ENCODE measurements around the gene PCK2.

DNA sequence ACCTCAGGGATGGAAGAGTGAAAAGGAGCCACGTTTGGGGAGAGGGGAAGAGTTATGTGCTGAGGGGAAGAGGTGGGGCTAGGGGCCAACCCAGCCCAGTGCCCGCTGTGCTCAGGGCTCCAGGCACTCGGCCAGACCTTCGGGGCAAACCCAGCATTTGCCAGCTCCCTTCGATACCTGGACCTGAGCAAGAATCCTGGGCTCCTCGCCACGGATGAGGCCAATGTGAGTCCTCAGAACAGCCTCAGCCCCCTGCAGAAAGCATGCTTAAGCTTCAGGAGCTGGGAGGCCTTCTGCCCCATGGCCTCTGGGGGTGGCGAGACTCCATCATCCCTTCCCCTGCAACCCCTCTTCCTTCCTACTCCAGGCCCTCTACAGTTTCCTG lies 37.3 kb upstream of the PCK2 start:
- TF ChIP-seq POLR2A (IDR thresholded peaks at IDR 0.05), result no peak
- TF ChIP-seq, protein P1, sequence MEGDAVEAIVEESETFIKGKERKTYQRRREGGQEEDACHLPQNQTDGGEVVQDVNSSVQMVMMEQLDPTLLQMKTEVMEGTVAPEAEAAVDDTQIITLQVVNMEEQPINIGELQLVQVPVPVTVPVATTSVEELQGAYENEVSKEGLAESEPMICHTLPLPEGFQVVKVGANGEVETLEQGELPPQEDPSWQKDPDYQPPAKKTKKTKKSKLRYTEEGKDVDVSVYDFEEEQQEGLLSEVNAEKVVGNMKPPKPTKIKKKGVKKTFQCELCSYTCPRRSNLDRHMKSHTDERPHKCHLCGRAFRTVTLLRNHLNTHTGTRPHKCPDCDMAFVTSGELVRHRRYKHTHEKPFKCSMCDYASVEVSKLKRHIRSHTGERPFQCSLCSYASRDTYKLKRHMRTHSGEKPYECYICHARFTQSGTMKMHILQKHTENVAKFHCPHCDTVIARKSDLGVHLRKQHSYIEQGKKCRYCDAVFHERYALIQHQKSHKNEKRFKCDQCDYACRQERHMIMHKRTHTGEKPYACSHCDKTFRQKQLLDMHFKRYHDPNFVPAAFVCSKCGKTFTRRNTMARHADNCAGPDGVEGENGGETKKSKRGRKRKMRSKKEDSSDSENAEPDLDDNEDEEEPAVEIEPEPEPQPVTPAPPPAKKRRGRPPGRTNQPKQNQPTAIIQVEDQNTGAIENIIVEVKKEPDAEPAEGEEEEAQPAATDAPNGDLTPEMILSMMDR (IDR thresholded peaks at IDR 0.05), result no peak

Measured in adrenal gland (tissue), 5 donors.